ENCODE results near the gene FEZ2. TPM values are rescaled to one million over a fixed set of nuclear protein-coding genes. Genes with fewer than 3 reads are reported as not detected.
A peak's percentile ranks its signal among the peaks of the same experiment; 100 is the strongest.

FEZ2 gene, protein sequence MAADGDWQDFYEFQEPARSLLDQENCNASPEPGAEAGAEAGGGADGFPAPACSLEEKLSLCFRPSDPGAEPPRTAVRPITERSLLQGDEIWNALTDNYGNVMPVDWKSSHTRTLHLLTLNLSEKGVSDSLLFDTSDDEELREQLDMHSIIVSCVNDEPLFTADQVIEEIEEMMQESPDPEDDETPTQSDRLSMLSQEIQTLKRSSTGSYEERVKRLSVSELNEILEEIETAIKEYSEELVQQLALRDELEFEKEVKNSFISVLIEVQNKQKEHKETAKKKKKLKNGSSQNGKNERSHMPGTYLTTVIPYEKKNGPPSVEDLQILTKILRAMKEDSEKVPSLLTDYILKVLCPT
- total RNA-seq = 10 to 100 TPM in 1 of 2 experiments, 1 to 10 TPM in 1; 9.1 to 12.2 TPM

DNA sequence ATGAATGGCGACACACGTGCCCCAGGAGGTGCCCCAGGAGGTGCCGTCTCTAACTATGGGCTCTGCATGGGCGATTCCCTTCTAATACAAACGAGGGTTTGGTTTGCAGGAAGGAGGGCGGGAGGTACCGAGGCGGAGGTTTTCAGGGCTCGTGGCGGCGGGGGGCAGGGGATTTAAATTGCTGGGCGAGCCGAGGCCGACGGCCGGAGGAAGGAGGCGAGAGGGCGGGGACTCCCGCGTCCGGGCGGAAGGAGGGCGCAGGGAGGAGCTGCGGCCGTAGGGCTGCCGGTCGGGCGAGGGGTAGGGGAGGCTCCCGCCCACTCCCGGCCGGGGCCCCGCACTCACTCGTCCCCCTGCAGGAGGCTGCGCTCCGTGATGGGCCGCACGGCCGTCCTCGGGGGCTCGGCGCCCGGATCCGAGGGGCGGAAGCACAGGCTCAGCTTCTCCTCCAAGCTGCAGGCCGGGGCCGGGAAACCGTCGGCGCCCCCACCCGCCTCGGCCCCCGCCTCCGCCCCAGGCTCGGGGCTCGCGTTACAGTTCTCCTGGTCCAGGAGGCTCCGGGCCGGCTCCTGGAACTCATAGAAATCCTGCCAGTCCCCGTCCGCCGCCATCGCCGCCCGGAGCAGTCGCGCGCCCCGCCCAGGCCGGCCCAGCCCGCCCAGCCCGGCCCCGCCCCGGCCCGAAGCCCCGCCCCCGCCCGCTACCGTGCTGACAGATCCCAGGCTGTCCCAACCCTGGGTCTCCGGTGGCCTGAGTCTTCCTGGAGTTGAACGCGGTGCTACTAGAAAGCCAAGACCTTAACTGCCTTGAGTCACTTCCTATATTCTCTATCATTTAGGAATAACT is at the start of gene FEZ2:
FEZ2 (minus strand) TSS at position 637 of the 846 bp plus-strand sequence; CDS start at position 611, 26 bp downstream.
- peak within 1 kb of the TSS; percentile 92 for H3K27ac Mint-ChIP-seq
- POLR2A ChIA-PET = no interaction called here
- peaks cover 7% of the 10 kb centered on the region for H3K36me3 Mint-ChIP-seq (ENCODE audit: low read depth)
- H3K9me3 Mint-ChIP-seq (ENCODE audit: low read depth) = no peaks in the 10 kb centered on the region
- DNase-seq = peak; percentile 83
- ATAC-seq = peak; percentile 94
- peaks cover 29% of the 10 kb centered on the region for H3K4me1 Mint-ChIP-seq
- CTCF ChIA-PET = no interaction called here
- peak within 1 kb of the TSS; percentile 87 for H3K4me3 Mint-ChIP-seq
- intact Hi-C loops (cut with DNase I, micrococcal nuclease) = loop anchor here (1.0 to 2.0 kb wide), 3 partner anchors 21 to 369 kb away; partner anchors contain the start of gene STRN (in 2 of the 2)
- no peaks in the 10 kb centered on the region for H3K27me3 Mint-ChIP-seq

GRCh38 chr2:36634981-36635597 is 37.1 kb upstream of the FEZ2 start:
- intact Hi-C loops (cut with DNase I, micrococcal nuclease) = no loop called here
- H3K4me3 Mint-ChIP-seq = no peak overlapping the region
- POLR2A ChIA-PET = no interaction called here
- H3K27me3 Mint-ChIP-seq = peaks cover 16% of the 10 kb centered on the region
- peaks cover 3% of the 10 kb centered on the region for H3K9me3 Mint-ChIP-seq (ENCODE audit: low read depth)
- H3K36me3 Mint-ChIP-seq (ENCODE audit: low read depth) = peaks cover 1% of the 10 kb centered on the region
- no peak overlapping the region for H3K27ac Mint-ChIP-seq
- ATAC-seq = no peak
- no peaks in the 10 kb centered on the region for H3K4me1 Mint-ChIP-seq
- DNase-seq = no peak
- CTCF ChIA-PET = interaction anchor here (0.7 kb wide), 1 partner anchor 147 kb away, joined by 4 read pairs; no protein-coding TSS in a partner anchor

- DNase-seq = no peak
- Mint-ChIP-seq H3K4me1 (no peaks in the 10 kb centered on the region), H3K4me3 (no peak overlapping the region), H3K27ac (no peak overlapping the region), H3K9me3 (ENCODE audit: low read depth) (peaks cover 3% of the 10 kb centered on the region), H3K36me3 (ENCODE audit: low read depth) (peaks cover 1% of the 10 kb centered on the region), H3K27me3 (peaks cover 9% of the 10 kb centered on the region)
- CTCF ChIA-PET = no interaction called here
- POLR2A ChIA-PET = no interaction called here
- peak; percentile 53 for ATAC-seq
- intact Hi-C loops (cut with DNase I, micrococcal nuclease) = no loop called here
These were observed 35.6 kb upstream of the FEZ2 start for GRCh38 chr2:36633470-36634092.

GRCh38 chr2:36626756-36627155 is 28.8 kb upstream of the FEZ2 start:
- Mint-ChIP-seq H3K36me3 (ENCODE audit: low read depth) (no peaks in the 10 kb centered on the region), H3K4me3 (no peak overlapping the region), H3K9me3 (ENCODE audit: low read depth) (peaks cover 6% of the 10 kb centered on the region), H3K4me1 (no peaks in the 10 kb centered on the region), H3K27ac (no peak overlapping the region), H3K27me3 (peaks cover 10% of the 10 kb centered on the region)
- ATAC-seq = no peak
- POLR2A ChIA-PET = no interaction called here
- no peak for DNase-seq
- intact Hi-C loops (cut with DNase I, micrococcal nuclease) = loop anchor here in 1 of 2 experiments (2.0 kb wide), 1 partner anchor 44 kb away; no protein-coding TSS in a partner anchor
- CTCF ChIA-PET = interaction anchor here (0.6 kb wide), 1 partner anchor 111 kb away, joined by 3 read pairs; no protein-coding TSS in a partner anchor

DNA sequence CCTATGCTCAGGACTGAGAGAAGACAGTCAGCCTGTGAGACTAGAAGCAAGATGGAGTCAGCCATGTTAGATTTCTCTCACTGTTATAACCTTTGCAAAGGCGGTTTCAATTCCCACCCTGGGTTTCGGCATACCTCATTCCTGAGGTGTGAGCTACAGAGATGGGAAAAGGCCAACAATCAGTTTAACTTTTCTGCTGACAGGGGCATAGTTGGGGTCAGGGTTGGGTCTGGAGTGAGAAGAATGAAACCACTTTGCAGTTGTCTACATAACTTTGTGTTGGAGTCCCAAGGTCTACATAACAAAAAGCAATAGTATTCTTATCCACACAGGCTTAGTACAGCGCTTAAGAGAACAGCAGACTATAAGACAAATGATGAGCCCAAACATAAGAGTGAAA is 28.1 kb upstream of the FEZ2 start:
- H3K36me3 Mint-ChIP-seq (ENCODE audit: low read depth) = no peaks in the 10 kb centered on the region
- intact Hi-C loops (cut with DNase I, micrococcal nuclease) = loop anchor here in 1 of 2 experiments (2.0 kb wide), 1 partner anchor 43 kb away; no protein-coding TSS in a partner anchor
- H3K27ac Mint-ChIP-seq = no peak overlapping the region
- no peak for ATAC-seq
- CTCF ChIA-PET = interaction anchor here (0.6 kb wide), 1 partner anchor 111 kb away, joined by 3 read pairs; no protein-coding TSS in a partner anchor
- no peak for DNase-seq
- peaks cover 6% of the 10 kb centered on the region for H3K9me3 Mint-ChIP-seq (ENCODE audit: low read depth)
- H3K4me1 Mint-ChIP-seq = no peaks in the 10 kb centered on the region
- H3K4me3 Mint-ChIP-seq = no peak overlapping the region
- H3K27me3 Mint-ChIP-seq = peaks cover 10% of the 10 kb centered on the region
- POLR2A ChIA-PET = no interaction called here

DNA sequence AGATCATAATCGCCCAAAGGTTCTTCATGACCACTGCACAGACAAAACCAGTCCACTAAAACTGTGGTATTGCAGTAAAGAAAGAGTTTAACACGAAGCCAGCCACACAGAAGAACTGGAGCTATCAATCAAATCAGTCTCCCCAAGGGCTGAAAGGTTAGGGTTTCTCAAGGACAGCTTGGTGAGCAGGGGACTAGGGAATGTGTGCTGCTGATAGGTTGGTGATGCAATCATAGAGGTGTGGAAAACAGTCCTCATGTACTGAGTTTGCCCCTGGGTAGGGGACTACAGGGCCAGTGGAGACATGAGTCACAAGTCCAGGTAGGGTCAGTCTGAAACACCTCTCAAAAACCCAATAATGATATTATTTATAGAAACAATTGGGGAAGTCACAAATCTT is 27.3 kb upstream of the FEZ2 start:
- H3K9me3 Mint-ChIP-seq (ENCODE audit: low read depth) = peaks cover 6% of the 10 kb centered on the region

DNA sequence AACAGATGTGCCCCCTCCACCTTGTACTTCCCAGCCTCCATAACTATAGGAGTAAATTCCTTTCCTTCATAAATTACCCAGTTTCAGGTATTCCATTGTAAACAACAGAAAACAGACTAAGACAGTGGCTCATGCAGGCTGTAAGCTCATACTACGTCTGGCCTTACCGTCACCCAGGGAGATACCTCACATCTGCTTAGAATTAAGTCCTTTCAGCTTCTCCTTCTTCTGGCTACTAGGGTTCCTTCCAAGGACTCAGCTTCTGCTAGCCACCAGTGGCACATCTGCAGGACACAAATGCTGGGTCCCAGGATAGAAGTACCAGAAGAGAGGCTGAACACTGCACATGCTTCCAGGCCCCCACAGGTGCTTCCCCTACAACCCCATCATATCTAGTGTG is 22.4 kb upstream of the FEZ2 start:
- Mint-ChIP-seq H3K27ac (no peak overlapping the region), H3K36me3 (ENCODE audit: low read depth) (no peaks in the 10 kb centered on the region), H3K27me3 (peaks cover 12% of the 10 kb centered on the region), H3K9me3 (ENCODE audit: low read depth) (peaks cover 5% of the 10 kb centered on the region), H3K4me1 (no peaks in the 10 kb centered on the region), H3K4me3 (no peak overlapping the region)
- CTCF ChIA-PET = no interaction called here
- DNase-seq (no peak), ATAC-seq (no peak)
- intact Hi-C loops (cut with DNase I, micrococcal nuclease) = no loop called here
- POLR2A ChIA-PET = no interaction called here

More for the DNA sequence above, 27.3 kb upstream of the FEZ2 start:
- POLR2A ChIA-PET = no interaction called here
- H3K4me3 Mint-ChIP-seq = no peak overlapping the region
- intact Hi-C loops (cut with DNase I, micrococcal nuclease) = no loop called here
- H3K27me3 Mint-ChIP-seq = peaks cover 11% of the 10 kb centered on the region
- no peaks in the 10 kb centered on the region for H3K36me3 Mint-ChIP-seq (ENCODE audit: low read depth)
- H3K27ac Mint-ChIP-seq = no peak overlapping the region
- ATAC-seq (no peak), DNase-seq (no peak)
- CTCF ChIA-PET = no interaction called here
- no peaks in the 10 kb centered on the region for H3K4me1 Mint-ChIP-seq

DNA sequence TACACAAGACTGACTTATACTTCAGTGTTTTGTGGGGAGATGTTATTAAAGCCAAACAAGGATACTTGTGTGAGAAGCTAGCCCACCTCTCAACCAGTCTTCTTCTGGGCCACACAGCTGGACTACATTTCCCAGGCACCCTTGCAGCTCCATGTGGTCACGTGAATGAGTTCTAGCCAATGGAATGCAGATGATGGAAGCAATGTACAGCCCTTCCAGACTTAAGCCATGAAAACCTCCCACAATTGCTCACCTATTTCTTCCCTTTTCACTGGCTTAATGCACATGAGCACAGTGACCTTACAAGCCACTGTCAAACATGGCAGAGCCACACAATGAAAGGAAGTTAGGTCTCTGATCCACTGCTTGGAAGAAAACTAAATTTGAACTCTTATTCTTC is 20.4 kb upstream of the FEZ2 start:
- Mint-ChIP-seq H3K27ac (no peak overlapping the region), H3K27me3 (peaks cover 11% of the 10 kb centered on the region), H3K4me3 (no peak overlapping the region), H3K36me3 (ENCODE audit: low read depth) (no peaks in the 10 kb centered on the region), H3K4me1 (no peaks in the 10 kb centered on the region), H3K9me3 (ENCODE audit: low read depth) (no peaks in the 10 kb centered on the region)
- intact Hi-C loops (cut with DNase I, micrococcal nuclease) = loop anchor here in 1 of 2 experiments (1.0 kb wide), 1 partner anchor 20 kb away; the partner anchor contains the start of gene FEZ2
- ChIA-PET POLR2A (no interaction called here), CTCF (no interaction called here)
- DNase-seq (peak; percentile 60), ATAC-seq (peak; percentile 98)

DNA sequence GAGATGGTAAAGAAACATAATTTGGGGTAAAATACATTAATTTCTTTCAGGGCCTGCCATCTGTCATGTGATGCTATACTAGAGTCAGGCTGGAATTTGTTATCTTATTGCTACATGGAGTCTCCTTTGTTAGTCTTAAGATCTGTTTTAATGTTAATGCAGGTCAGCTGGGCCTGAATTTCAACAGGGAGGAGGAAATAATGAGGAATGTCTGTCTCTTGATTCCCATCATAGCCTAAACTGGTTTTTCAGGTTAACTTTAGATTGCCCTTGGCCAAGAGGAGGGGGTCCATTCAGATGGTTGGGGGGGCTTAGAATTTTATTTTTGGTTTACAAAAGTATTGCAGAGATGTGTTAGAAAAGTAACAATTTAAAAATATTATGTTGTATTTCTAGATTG is 19.0 kb upstream of the FEZ2 start:
- no peak overlapping the region for H3K4me3 Mint-ChIP-seq
- POLR2A ChIA-PET = no interaction called here
- no peak overlapping the region for H3K27ac Mint-ChIP-seq
- ATAC-seq (no peak), DNase-seq (no peak)
- intact Hi-C loops (cut with DNase I, micrococcal nuclease) = no loop called here
- no peaks in the 10 kb centered on the region for H3K36me3 Mint-ChIP-seq (ENCODE audit: low read depth)
- no peaks in the 10 kb centered on the region for H3K9me3 Mint-ChIP-seq (ENCODE audit: low read depth)
- CTCF ChIA-PET = no interaction called here
- H3K27me3 Mint-ChIP-seq = peaks cover 4% of the 10 kb centered on the region
- no peaks in the 10 kb centered on the region for H3K4me1 Mint-ChIP-seq

DNA sequence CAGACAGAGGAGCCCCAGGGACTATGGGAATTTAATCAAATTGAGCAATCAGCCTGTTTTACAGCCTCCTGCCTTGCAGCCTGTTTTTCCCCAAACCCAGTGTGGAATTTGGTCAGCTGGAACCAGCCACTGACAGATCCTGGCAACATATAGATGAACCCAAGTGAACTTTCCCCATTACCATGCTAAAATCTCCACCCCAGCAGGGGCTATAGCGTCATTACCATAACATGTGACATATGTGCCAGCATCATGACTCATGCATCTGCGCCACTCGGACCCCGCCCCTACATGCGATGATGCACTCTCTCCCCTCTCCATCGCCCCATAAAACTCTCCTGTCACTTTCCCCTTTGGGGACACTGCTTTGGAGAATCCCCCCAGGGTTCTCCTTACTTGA is 17.3 kb upstream of the FEZ2 start:
- H3K4me3 Mint-ChIP-seq = no peak overlapping the region
- H3K27ac Mint-ChIP-seq = no peak overlapping the region
- no peaks in the 10 kb centered on the region for H3K4me1 Mint-ChIP-seq
- H3K36me3 Mint-ChIP-seq (ENCODE audit: low read depth) = no peaks in the 10 kb centered on the region
- H3K9me3 Mint-ChIP-seq (ENCODE audit: low read depth) = no peaks in the 10 kb centered on the region
- POLR2A ChIA-PET = no interaction called here
- CTCF ChIA-PET = no interaction called here
- ATAC-seq (no peak), DNase-seq (no peak)
- intact Hi-C loops (cut with DNase I, micrococcal nuclease) = no loop called here
- H3K27me3 Mint-ChIP-seq = peaks cover under 1% of the 10 kb centered on the region

DNA sequence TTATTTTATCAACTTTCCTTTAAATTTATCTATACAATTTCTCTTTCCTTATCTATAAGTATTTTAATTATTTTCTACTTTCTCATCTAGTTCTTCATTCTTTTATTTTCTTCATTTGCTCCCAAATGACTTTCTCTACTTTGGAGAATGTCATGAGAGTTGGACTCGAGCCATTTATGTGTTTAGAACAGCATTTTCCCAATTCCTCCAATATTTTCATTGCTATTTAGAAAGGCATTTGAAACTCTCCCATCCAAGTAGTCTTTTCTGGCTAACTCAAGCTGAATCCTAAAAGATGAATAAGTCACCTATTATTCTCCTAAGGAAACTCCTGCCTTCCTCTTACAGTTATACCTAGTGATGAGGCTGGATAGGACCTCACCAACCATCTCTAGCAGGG is 15.8 kb upstream of the FEZ2 start:
- Mint-ChIP-seq H3K4me3 (no peak overlapping the region), H3K36me3 (ENCODE audit: low read depth) (no peaks in the 10 kb centered on the region), H3K9me3 (ENCODE audit: low read depth) (no peaks in the 10 kb centered on the region), H3K27ac (no peak overlapping the region), H3K4me1 (no peaks in the 10 kb centered on the region), H3K27me3 (no peaks in the 10 kb centered on the region)
- no peak for ATAC-seq
- POLR2A ChIA-PET = no interaction called here
- intact Hi-C loops (cut with DNase I, micrococcal nuclease) = no loop called here
- no peak for DNase-seq
- CTCF ChIA-PET = no interaction called here
